Activated CD4-positive, alpha-beta T cell treated with anti-CD3 and anti-CD28 coated beads, Interleukin-2, amount 10 ng/mL, durations not matched to agents 7 days and 5 days (primary cell): Measurements from ENCODE around the gene CLDN22. TPM values are rescaled to one million over a fixed set of nuclear protein-coding genes. Genes with fewer than 3 reads are reported as not detected.

Source experiments
- CTCF ChIA-PET: fragments of 350-600 bp; sonication (Branson Sonifier 250); formaldehyde crosslinking; loops from one replicate; lab custom pipeline; 2021; ENCODE audit warnings: antibody characterized with exemption; lab: Charles Lee
- POLR2A ChIA-PET: fragments of 350-600 bp; sonication (Branson Sonifier 250); formaldehyde crosslinking; loops from one replicate; lab custom pipeline; 2021; ENCODE audit warnings: antibody characterized with exemption; lab: Charles Lee
- DNase-seq: peaks from one replicate; pipeline ENCODE4 v3.0.0-alpha.2; 2020
- H3K27ac Mint-ChIP-seq: one replicate; pipeline ENCODE4 v1.8.0; 2021; ENCODE audit warnings: mild to moderate bottlenecking, moderate library complexity, mixed read lengths
- H3K27me3 Mint-ChIP-seq: one replicate; pipeline ENCODE4 v1.8.0; 2021; ENCODE audit warnings: mixed read lengths
- H3K36me3 Mint-ChIP-seq: one replicate; pipeline ENCODE4 v1.8.0; 2021; ENCODE audit warnings: low read depth, mixed read lengths
- H3K4me1 Mint-ChIP-seq: one replicate; pipeline ENCODE4 v1.8.0; 2021; ENCODE audit warnings: mixed read lengths
- H3K4me3 Mint-ChIP-seq: one replicate; pipeline ENCODE4 v1.8.0; 2021; ENCODE audit warnings: mild to moderate bottlenecking, moderate library complexity, mixed read lengths
- H3K9me3 Mint-ChIP-seq: one replicate; pipeline ENCODE4 v1.8.0; 2021; ENCODE audit warnings: mixed read lengths
- total RNA-seq, 2 experiments: library from RNA; stranded (reverse); gene quantifications; one replicate each; pipeline ENCODE4 v1.2.3, GENCODE V29; 2021

Gene CLDN22
- total RNA-seq, 2 experiments from 2014 or later: not detected

- peaks cover 2% of the 10 kb centered on the region for H3K27me3 Mint-ChIP-seq
- H3K27ac Mint-ChIP-seq: no peak overlapping the region
- CTCF ChIA-PET: no interaction called here
Measured at GRCh38 chr4:183284258-183284785, 35.8 kb downstream of the CLDN22 start.

GRCh38 chr4:183276106-183276505 is 44.0 kb downstream of the CLDN22 start:
- no peaks in the 10 kb centered on the region for H3K36me3 Mint-ChIP-seq
- peaks cover 2% of the 10 kb centered on the region for H3K27me3 Mint-ChIP-seq
- DNase-seq: no peak
- H3K9me3 Mint-ChIP-seq: peaks cover 7% of the 10 kb centered on the region
- ChIA-PET POLR2A (no interaction called here), CTCF (interaction anchor here (1.3 kb wide), 1 partner anchor 21 kb away, joined by 3 read pairs; no protein-coding TSS in a partner anchor)
- H3K4me3 Mint-ChIP-seq: no peak overlapping the region
- H3K4me1 Mint-ChIP-seq: no peaks in the 10 kb centered on the region
- no peak overlapping the region for H3K27ac Mint-ChIP-seq

More at GRCh38 chr4:183284258-183284785, 35.8 kb downstream of the CLDN22 start:
- Mint-ChIP-seq H3K4me1 (no peaks in the 10 kb centered on the region), H3K9me3 (no peaks in the 10 kb centered on the region), H3K4me3 (no peak overlapping the region), H3K36me3 (no peaks in the 10 kb centered on the region)
- POLR2A ChIA-PET: no interaction called here
- DNase-seq: no peak

GRCh38 chr4:183272384-183272783 is 47.7 kb downstream of the CLDN22 start:
- Mint-ChIP-seq H3K27me3 (no peaks in the 10 kb centered on the region), H3K4me1 (no peaks in the 10 kb centered on the region), H3K27ac (no peak overlapping the region), H3K36me3 (no peaks in the 10 kb centered on the region), H3K9me3 (peaks cover 7% of the 10 kb centered on the region), H3K4me3 (no peak overlapping the region)
- POLR2A ChIA-PET: no interaction called here
- no peak for DNase-seq
- CTCF ChIA-PET: interaction anchor here (0.7 to 2.0 kb wide), 3 partner anchors 9 to 22 kb away, joined by 3 to 6 read pairs (median 5); no protein-coding TSS in a partner anchor

GRCh38 chr4:183268556-183268955 is 51.5 kb downstream of the CLDN22 start:
- no peak overlapping the region for H3K4me3 Mint-ChIP-seq
- no peaks in the 10 kb centered on the region for H3K36me3 Mint-ChIP-seq
- no peak overlapping the region for H3K27ac Mint-ChIP-seq
- ChIA-PET CTCF (no interaction called here), POLR2A (no interaction called here)
- no peaks in the 10 kb centered on the region for H3K4me1 Mint-ChIP-seq
- H3K9me3 Mint-ChIP-seq: no peaks in the 10 kb centered on the region
- no peak for DNase-seq
- peaks cover 2% of the 10 kb centered on the region for H3K27me3 Mint-ChIP-seq

Other genes with a start within 250 kb of the CLDN22 start
- under 1 TPM; 0.25 to 0.52 TPM for gene WWC2, start 221.0 kb downstream of the CLDN22 start, total RNA-seq
- gene CLDN24, start 2.1 kb upstream of the CLDN22 start, total RNA-seq: not detected
- gene CDKN2AIP, start 124.4 kb upstream of the CLDN22 start, total RNA-seq: 10 to 100 TPM; 28.2 to 30.2 TPM
- gene ING2, start 184.8 kb upstream of the CLDN22 start, total RNA-seq: 10 to 100 TPM; 11.5 to 12.8 TPM